ENCODE results near the gene GANC.
"Not testable (repeated sequence)": the region's sequence is repeated elsewhere in the genome, so short reads cannot be mapped to it uniquely, and the experiment has no call there.

Gene GANC, protein sequence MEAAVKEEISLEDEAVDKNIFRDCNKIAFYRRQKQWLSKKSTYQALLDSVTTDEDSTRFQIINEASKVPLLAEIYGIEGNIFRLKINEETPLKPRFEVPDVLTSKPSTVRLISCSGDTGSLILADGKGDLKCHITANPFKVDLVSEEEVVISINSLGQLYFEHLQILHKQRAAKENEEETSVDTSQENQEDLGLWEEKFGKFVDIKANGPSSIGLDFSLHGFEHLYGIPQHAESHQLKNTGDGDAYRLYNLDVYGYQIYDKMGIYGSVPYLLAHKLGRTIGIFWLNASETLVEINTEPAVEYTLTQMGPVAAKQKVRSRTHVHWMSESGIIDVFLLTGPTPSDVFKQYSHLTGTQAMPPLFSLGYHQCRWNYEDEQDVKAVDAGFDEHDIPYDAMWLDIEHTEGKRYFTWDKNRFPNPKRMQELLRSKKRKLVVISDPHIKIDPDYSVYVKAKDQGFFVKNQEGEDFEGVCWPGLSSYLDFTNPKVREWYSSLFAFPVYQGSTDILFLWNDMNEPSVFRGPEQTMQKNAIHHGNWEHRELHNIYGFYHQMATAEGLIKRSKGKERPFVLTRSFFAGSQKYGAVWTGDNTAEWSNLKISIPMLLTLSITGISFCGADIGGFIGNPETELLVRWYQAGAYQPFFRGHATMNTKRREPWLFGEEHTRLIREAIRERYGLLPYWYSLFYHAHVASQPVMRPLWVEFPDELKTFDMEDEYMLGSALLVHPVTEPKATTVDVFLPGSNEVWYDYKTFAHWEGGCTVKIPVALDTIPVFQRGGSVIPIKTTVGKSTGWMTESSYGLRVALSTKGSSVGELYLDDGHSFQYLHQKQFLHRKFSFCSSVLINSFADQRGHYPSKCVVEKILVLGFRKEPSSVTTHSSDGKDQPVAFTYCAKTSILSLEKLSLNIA (N-terminal part only)

DNA sequence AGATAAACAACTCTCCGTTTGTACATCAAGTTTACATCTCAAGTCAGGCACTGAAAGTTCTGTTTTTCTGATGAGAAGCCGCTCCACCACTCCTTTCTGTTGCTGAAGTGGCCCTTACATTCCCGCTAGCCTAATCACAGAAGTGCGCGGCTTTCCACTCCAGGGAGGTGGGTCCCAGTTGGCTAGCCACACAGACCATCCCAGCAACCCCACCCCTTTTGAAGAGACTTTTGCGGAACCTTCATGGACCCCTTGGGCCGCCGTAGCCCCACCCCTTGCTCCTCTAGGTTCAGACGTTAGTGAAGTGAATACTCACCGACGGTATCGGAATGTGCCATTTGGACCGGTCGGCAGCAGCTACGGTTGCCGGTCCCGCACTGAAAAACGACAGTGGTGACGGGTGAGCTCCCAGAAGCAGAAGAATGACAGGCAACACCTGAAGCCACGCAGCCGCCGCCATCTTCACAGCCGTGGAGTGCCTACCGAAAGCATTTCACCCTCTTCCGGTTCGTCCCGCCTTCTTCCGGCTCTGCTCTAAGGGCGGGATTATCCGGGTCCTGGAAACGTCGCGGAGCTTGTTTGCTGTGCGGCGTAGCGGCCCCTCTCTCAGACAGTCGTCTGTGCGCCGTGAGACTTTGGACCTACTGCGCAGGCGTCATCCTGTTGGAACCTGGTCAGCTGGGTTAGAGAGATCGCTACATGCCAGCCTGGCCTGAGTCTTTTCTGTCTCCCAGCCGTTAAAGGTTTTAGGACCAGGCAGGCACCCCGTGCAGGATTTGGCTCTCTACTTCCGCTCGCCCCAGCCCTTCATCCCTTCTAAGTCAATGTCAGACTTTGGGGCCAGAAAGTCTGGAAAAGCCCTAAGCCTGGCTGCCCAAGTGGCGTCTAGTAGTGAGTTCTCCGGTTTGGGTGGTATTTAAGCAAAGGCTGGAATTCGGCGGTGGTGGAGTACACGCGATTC is at the start of gene GANC, which contains the start of gene TMEM87A:
Gene GANC, plus strand, starts transcription at position 263 of the 961 bp plus-strand sequence. CDS start 1,281 bp downstream, outside the sequence.
Gene TMEM87A, minus strand, starts transcription at position 495 of the 961 bp plus-strand sequence. Its CDS starts 35 bp downstream, at position 460.
- DNase-seq: peak; percentile 97

DNA sequence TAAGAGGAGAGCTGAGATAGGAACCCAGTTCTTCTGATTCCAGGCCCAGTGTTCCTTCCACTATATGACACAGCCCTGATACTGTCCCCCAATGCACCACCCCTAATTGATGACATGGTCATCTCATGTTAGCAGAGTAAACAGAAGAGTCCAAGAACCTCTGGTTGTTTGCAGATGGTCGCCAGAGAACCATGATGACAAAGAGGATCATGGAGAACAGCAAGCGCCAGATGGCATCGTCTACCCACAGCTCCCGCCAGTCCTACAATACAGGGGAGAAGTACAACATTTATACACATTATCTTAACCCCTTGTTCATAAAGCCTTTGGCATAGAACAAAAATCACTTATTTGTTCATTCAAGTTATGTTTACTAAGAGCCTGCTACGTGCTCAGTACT is 46.4 kb upstream of the GANC start:
- DNase-seq: no peak

DNA sequence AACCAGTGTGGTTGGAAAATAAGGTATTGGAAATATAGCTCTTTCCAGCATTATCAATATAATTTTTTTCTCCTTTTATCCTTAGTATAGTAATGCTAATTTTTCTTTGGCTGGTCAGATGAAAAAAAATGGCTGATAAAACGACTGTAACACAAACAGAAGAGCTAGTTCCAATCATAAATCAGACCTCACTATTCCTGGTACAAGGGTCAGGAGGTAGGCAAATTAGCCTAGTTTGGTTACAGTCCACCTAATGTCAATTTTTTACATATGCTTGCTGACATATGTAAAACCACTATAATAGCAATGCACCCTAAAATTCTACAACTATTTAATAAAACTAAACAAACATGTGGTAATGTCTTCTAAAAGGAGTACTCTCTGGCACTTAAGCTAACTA is 45.0 kb upstream of the GANC start:
- no peak for DNase-seq

DNA sequence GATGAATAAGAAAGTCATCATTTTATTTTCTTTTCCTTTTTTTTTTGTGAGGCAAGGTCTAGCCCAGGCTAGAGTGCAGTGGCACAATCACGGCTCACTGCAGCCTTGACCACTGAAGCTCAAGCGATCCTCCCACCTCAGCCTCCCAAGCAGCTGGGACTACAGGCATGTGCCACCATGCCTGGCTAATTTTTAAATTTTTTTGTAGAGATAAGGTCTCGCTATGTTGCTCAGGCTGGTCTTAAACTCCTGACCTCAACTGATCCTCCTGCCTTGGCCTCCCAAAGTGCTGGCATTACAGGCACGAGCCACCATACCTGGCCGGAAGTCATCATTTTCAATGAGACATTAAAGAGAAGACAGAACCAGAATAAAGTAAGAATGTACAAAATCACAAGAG is 44.0 kb upstream of the GANC start:
- DNase-seq: not testable (repeated sequence)

DNA sequence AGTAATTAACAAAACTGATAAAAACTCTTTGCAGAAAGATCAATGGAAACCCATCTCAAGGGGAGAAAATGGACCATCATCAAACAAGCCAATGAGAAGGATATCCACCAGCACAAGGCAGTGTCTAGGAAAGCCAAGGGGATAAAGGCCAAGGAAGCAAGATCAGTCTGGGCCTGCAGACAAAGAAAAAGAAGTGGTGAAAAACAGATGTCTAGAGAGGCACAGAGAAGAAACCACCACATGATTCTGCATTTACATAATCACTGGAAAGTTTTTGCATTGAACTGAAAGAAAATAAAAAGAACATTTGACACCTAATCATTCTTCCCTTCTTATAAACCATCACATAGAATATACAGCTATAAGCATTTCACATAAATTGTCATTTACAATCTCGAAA is 41.9 kb upstream of the GANC start:
- no peak for DNase-seq

DNA sequence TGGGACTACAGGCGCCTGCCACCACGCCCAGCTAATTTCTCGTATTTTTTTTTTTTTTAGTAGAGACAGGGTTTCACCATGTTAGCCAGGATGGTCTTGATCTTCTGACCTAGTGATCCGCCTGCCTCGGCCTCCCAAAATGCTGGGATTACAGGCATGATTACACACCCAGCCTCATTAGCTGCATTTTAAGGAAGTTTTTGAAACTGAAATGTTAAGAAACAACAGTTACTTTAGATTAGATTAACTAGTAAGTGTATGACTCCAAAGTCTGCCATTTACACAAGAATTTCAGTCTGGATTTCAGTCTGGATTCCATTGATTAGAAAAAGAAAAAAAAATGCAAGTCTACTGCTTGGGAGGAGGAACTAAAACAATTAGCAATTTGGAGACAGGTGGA is 40.4 kb upstream of the GANC start:
- DNase-seq: no peak

DNA sequence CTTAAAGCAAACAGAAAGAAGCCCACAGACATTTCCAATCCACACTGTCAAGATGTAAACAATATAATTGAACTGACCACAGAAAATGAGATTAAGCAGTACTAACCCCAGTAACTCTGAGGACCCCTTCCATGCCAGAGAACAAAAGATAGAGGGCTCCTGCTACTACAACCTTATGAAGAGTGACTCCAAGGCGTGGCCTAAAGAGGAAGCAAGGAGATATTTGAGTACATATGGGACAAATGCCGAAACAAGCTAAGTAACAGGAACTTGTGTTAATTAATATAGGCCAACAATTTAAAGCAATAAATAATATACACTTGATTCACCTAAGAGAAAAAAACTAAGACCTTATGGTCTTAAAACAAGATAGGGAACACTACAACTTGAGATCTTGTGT is 39.9 kb upstream of the GANC start:
- DNase-seq: no peak

DNA sequence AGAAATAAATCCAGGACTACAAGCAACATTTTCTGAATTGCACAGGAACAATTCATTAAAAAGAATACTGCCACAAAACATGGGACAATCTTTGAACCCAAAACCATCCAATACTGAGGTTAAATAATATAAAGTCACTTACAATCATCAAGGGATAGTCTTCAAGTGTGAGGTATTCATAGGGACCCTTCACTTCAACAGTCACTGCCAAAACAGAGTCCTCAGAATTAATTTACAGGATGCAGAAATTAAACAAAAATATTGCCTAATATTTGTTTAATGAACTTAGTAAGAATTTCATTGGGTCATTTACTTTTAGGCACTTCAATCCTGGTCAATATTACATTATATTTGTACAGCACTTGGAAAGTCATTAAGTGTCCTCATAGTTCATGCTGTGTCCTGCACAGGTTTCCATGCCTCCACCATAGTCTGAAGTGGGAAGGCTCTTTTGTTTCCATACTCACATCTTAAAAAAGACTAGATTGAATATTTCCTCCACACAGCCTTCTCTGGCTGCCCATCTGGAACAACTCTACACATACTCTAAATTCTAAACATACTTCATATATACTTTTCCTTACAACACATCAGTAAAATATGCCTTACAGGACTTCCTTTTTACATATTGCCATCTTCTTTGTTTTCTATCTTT is 33.3 kb upstream of the GANC start:
- no peak for DNase-seq

DNA sequence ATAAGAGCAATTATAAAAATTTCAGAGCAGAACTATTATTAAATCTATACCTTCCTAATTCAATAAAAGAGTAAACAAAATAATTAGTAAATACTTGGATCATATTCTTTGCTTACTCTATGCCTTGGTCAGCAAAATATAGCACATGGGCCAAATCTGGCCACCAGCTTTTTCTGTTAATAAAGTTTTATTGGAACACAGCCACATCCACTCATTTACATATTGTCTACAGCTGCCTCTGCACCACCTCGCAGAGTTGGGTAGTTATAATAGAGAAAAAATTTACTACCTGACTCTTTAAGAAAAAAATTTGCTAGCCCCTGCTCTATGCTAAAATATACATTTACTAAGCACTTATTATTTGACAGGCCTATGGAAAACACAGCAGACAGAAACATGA is 32.2 kb upstream of the GANC start:
- no peak for DNase-seq

DNA sequence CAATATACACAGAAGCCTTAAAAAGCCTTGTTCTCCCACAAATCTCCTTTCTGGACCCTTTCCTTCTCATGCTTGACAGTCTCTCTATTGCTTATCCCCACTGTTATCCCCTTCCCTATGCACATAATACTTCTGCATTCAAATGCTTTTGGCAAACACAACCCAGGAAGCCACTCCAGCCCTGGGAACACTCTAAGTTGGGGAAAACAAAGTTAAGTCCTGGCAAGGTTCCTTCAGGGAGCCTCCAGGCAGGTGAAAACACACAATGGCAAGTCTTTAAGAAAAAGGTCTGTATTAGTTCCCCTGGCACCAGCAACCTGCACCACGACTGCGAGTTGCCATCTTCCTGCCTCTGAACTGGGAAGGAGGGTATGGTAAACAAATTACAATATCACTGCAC is 19.7 kb upstream of the GANC start:
- DNase-seq: no peak

DNA sequence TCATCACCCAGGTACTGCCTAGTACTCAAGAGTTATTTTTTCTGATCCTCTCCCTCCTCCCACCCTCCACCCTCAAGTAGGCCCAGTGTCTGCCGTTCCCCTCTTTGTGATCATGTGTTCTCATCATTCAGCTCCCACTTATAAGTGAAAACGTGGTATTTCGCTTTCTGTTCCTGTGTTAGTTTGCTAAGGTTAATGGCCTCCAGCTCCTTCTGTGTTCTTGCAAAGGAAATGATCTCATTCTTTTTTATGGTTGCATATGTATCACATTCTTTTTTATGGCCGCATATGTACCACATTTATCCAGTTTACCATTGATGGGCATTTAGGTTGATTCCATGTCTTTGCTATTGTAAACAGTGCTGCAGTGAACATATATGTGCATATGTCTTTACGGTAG is 8.2 kb upstream of the GANC start:
- no peak for DNase-seq

DNA sequence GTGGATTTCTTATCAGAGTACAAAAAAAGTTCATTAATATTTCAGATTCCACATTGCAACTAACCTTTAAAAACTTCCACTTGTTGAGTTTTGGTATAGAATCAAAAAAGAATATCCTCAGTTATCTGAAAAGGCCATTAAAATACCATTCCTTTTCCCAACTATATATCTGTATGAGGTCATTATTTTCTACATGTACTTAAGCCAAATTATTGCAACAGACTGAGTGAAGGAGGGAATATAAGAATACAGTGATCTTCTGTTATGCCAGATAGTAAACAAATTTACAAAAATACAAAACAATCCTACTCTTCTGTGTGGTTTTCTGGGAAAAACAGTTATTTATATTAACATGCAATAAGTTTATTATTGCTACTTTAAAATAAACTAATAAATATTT is 5.7 kb upstream of the GANC start:
- no peak for DNase-seq

DNA sequence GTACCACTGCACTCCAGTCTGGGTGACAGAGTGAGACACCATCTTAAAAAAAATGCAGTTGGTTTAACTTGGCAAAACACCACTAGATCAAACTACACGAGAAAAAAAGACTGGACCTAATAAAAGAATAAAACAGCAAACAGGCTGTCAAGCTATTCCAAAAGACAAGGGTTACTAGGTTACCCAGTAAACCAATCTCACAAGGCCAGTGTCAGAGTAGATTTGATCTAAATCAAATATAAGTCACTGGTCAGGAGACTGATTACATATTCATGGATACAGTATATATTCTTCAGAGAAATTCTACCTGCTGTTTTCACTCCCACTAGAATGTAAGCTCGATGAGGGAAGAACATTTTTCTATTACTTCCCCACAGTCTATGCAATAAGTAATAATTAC is 2.5 kb upstream of the GANC start:
- no peak for DNase-seq

DNA sequence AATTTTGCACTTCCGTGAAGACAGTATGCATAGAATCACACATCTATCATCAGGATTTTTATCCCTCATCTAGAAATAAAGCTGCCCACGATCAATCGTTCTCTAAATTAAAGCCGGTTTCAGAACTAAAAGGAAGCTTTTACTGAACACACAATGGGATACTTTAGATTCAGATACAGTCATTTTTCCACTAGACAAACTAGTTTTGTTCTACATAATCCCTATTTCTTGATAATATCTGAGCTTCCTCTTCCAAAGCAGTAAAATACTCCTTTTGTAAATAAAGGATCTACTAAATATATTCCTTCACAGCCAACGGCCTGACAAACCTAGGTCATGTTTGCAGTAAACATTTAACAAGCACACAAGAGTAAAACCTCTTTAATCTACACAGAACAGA is 2.0 kb upstream of the GANC start:
- no peak for DNase-seq

DNA sequence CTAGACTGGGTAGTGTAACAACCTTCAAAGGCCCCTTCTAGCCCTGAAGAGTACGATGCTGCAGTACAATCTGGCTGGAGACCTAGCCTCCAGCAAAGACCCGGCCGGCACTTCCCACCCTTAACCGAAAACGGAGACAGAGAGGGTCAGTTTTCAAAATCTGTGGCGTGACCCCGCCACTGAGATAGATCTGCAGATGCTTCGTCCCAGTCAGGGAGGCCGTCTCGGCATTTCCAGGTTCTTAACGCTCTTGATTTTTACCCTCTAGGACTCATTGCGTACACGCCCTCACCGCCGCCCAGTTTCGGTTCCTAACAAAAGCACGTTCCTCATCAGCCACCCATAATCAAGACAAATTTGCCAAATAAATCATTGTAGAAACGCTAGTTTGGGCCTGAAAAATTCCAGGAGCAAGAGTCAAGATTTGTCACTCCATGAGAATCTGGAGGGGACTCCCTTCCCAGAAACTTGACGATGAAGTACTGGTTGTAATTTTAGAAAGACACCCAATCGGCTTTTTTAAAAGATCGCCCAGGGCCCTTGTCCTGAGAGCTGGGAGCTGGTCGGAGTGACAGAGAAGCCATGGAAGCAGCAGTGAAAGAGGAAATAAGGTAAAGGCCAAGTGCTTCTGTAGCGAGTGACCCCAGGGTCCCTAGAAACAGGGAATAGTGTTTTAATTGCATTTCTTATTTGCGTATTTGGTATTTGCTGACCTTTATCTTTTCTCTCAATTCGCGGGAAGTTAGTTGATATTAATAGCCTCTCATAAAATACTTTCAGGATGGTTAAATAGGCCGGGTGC is 1.1 kb downstream of the GANC start:
- DNase-seq: peak; percentile 73

DNA sequence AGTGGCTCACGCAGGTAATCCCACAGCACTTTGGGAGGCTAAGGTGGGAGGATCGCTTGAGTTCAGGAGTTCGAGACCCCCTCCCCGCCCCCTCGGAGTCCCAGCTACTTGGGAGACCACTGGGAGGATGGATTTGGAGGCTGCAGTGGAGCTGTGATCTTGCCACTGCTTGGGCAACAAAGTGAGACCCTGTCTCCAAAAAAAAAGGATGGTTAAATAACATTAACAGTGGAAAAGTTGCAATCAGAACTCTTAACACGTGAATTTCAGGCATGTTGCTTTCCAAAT is 1.6 kb downstream of the GANC start:
- DNase-seq: no peak

DNA sequence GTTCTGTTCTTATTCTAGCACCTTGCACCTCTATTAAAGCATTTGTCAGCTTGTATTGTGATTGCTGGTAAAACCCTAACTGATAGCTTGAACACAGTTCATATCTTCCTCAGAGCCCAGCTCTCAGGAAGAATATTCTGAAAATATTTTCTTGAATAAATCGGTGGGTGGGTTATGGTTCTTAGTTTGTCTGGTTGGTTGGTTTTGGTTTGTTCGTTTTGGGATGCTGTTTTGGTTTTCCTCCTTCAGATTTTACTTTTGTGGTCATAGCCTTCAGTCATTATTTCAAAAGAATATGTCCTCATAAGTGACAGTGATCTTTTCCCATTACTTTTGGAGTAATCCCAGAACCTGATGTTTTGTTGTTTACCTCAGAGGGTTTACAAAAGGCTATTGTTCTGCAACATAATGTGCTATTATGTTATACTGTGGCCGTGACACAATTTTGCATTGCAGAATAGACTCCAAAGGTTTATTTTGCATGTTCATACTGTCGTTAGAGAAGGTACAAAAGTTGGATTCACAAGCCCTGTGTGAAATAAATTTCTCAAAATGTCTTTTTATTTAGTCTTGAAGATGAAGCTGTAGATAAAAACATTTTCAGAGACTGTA is 2.9 kb downstream of the GANC start:
- DNase-seq: no peak

DNA sequence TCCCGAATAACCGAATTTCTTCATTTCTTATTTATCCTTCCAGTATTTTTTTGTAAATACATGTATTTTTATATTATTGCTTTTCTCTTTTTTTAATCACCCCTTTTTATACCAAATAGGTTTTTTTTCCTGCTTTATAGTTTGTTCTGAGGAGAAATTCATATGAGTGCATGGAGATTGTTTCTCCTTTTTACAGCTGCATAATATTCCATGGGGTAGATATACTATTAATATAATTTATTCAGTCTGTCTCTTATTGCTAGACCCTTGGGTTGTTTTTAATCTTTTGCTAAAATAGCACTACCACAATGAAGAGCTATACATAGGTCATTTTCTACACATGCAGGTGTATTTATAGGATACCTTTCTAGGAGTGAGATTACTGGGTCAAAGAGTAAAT is 3.8 kb downstream of the GANC start:
- no peak for DNase-seq

DNA sequence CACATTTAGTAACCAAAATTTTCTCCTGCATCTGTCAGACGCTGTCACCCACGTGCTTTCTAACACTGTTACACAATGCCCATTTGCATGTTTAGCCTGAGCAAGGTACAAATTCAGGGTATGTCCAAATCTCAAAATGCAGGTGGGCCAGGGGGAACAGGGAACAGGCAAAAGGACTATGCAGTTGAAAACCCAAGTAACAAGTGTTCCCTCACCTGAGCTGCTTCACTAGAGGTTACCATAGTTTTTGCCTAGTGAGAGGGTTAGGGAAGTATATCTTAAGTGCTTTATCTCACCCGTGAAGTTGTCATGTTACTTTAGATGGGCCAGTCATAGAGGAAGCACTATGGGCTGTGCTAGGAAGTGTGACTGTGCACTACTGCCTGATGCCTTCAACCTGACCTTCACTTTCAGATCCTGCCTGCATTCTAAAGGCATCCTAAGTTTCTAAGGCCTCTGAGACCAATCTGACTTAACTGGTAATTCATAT is 6.3 kb downstream of the GANC start:
- DNase-seq: no peak

DNA sequence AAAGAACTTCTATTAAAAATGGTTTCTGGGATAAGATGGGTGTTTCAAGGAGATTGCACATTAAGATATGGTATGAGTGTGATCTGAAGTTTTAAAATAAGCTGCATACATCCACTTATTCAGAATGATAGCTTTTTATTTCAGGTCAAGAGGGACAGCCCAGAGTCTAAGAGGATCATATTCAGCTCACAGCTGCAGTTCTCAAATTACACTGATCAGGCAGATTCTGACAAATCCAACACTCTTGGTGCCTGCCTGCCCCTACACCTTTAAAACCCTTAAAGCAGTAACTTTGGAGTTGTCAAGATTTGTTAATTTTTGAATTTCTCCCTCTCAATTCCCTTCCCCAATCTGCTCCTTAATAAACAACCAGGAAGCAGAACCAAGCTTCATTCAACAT is 9.3 kb downstream of the GANC start:
- DNase-seq: no peak

DNA sequence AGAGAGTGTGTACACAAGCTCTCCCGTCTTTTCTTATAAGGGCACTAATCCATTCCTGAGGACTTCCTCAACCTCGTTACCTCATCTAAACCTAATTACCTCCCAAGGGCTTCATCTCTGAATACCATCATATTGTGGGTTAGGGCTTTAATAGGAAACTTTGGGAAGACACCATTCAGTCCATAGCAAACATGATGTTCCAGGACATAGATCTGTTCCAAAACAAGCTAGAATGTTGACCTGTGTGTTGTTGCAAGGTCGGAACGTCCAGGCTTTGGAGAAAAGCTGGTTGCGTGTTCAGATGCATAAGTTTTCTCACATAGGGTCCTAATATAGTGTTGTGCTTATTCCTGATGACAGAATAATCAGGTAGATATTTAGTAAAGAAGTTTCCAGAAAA is 9.9 kb downstream of the GANC start:
- DNase-seq: no peak
